ENCODE measurements around the gene TAF1B. TPM values are rescaled to one million over a fixed set of nuclear protein-coding genes. Genes with fewer than 3 reads are reported as not detected.

Gene TAF1B
- total RNA-seq, 1 donor = 49.3 TPM

- H3K4me3 ChIP-seq (ENCODE audit: low read depth, low read length) = peak overlapping the region; percentile 63
- no peak for DNase-seq (ENCODE audit: low read depth)
- TF ChIP-seq CTCF (IDR thresholded peaks at IDR 0.05; ENCODE audit: insufficient read depth, low read length) = no peak
Observed at GRCh38 chr2:9950521-9951271, 107.4 kb downstream of the TAF1B start.

- no peak for TF ChIP-seq CTCF (IDR thresholded peaks at IDR 0.05; ENCODE audit: insufficient read depth, low read length)
- no peak for DNase-seq (ENCODE audit: low read depth)
- H3K4me3 ChIP-seq (ENCODE audit: low read depth, low read length) = peak overlapping the region; percentile 63
Observed at GRCh38 chr2:9951272-9951521, 107.9 kb downstream of the TAF1B start.

GRCh38 chr2:9951522-9952285 is 108.4 kb downstream of the TAF1B start, which contains the start of gene GRHL1:
Gene GRHL1, plus strand, starts transcription at chr2:9951693. Its CDS starts 141 bp downstream, at chr2:9951834.
- no peak for TF ChIP-seq CTCF (IDR thresholded peaks at IDR 0.05; ENCODE audit: insufficient read depth, low read length)
- peak within 1 kb of the TSS; percentile 67 for H3K4me3 ChIP-seq (ENCODE audit: low read depth, low read length)
- DNase-seq (ENCODE audit: low read depth) = peak; percentile 82

DNA sequence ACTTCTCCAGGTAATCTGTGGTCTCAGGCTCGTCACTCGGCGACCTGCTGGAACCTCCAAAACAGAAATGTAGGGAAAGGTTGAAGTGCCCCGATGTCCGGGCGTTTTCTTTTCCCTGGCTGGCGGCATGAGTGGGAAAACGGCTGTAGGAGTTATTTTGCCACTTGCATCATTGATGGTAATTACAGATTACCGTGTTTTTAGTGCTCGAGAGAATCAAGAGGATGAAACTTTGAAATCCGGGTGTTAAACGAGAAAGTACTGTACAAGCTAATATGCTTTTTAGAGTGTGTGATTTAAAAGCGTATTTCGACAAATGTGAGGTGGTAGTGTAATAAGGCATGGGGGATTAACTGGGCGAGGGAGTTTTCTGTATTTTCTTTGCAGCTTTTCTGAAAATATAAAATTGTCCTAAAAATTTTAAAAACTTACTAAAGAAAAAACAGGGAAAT is 109.0 kb downstream of the TAF1B start:
- no peak for TF ChIP-seq CTCF (IDR thresholded peaks at IDR 0.05; ENCODE audit: insufficient read depth, low read length)
- no peak for DNase-seq (ENCODE audit: low read depth)
- H3K4me3 ChIP-seq (ENCODE audit: low read depth, low read length) = peak overlapping the region; percentile 9

DNA sequence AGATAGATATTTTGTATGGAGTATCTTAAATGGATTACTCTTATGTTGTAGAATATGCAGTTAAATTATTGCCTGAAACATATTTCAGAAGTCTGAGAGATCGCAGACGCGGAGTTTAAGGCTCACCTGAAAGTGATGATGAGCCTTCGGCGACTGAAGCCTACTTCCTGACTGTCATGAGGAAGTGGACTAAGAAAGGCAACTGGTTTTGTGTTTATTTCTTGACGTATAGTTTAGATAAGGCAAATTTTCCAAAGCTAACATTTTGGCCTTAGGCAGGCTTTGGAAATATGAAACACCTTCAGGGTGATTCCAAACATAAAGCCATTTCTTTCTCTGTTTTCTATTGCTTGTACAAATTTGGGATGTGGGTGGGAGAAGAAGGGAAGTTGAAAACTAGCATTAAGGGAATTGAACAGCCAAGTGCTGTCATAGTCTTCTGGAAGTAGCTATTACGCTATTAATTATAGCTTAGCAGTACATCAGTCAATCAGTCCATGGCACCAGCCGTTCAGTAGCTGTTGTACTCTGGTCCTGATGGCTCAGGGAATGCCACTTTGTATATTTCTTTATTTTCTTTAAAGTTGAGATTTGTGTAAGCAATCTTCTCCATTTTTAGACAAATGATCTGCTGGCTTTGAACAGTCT is 109.7 kb downstream of the TAF1B start:
- no peak for TF ChIP-seq CTCF (IDR thresholded peaks at IDR 0.05; ENCODE audit: insufficient read depth, low read length)
- H3K4me3 ChIP-seq (ENCODE audit: low read depth, low read length) = no peak overlapping the region
- no peak for DNase-seq (ENCODE audit: low read depth)

DNA sequence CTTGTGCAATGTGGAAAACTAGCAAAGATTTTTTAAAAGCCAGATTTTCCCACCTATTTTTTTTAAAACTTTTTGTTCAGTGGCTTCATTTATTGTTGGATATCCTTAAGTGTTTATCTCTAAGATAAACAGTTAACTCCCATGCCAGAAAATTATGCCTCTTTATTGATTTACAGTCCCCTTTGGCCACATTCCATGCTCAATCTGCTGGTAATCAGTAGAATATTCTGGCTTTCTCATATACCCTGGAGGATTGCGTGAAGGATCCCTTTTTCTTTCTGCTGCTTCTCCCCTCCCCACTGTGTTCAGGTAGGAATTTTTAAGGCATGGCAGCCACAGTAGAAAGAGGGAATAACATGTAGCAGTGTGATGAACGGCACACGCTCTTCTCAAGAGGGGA is 110.9 kb downstream of the TAF1B start:
- H3K4me3 ChIP-seq (ENCODE audit: low read depth, low read length) = no peak overlapping the region
- peak; percentile 25 for DNase-seq (ENCODE audit: low read depth)
- TF ChIP-seq CTCF (IDR thresholded peaks at IDR 0.05; ENCODE audit: insufficient read depth, low read length) = no peak

Measured in fibroblast of the aortic adventitia (primary cell).